ENCODE measurements around the gene SLC9A9.

SLC9A9 gene

GRCh38 chr3:143383421-143383820 lies 464.8 kb downstream of the SLC9A9 start:
- DNase-seq, result no peak

- DNase-seq, result no peak
Measured at GRCh38 chr3:143382816-143383215, 465.5 kb downstream of the SLC9A9 start.

- DNase-seq, result no peak
Measured at GRCh38 chr3:143380449-143380848, 467.8 kb downstream of the SLC9A9 start.

- DNase-seq, result no peak
Measured at GRCh38 chr3:143375698-143376097, 472.6 kb downstream of the SLC9A9 start.

GRCh38 chr3:143367171-143367570 lies 481.1 kb downstream of the SLC9A9 start:
- peak; percentile 15 for DNase-seq

GRCh38 chr3:143366672-143367071 lies 481.6 kb downstream of the SLC9A9 start:
- no peak for DNase-seq

GRCh38 chr3:143363949-143364348 lies 484.3 kb downstream of the SLC9A9 start:
- DNase-seq, result no peak

GRCh38 chr3:143363276-143363675 lies 485.0 kb downstream of the SLC9A9 start:
- DNase-seq, result peak; percentile 29

- DNase-seq, result peak; percentile 2
Measured at GRCh38 chr3:143362115-143362991, 485.9 kb downstream of the SLC9A9 start.

GRCh38 chr3:143361589-143361988 lies 486.7 kb downstream of the SLC9A9 start:
- DNase-seq, result no peak

- no peak for DNase-seq
Measured at GRCh38 chr3:143360244-143360643, 488.0 kb downstream of the SLC9A9 start.

- DNase-seq, result no peak
Measured at GRCh38 chr3:143358793-143359491, 489.3 kb downstream of the SLC9A9 start.

- no peak for DNase-seq
Measured at GRCh38 chr3:143358155-143358792, 490.0 kb downstream of the SLC9A9 start.

- DNase-seq, result no peak
Measured at GRCh38 chr3:143357700-143358099, 490.6 kb downstream of the SLC9A9 start.

- no peak for DNase-seq
Measured at GRCh38 chr3:143356839-143357238, 491.4 kb downstream of the SLC9A9 start.

- no peak for DNase-seq
Measured at GRCh38 chr3:143354342-143354741, 493.9 kb downstream of the SLC9A9 start.

GRCh38 chr3:143352850-143353550 lies 495.3 kb downstream of the SLC9A9 start:
- DNase-seq, result no peak

- DNase-seq, result no peak
Measured at GRCh38 chr3:143351895-143352608, 496.2 kb downstream of the SLC9A9 start.

GRCh38 chr3:143351354-143351753 lies 496.9 kb downstream of the SLC9A9 start:
- no peak for DNase-seq

GRCh38 chr3:143349455-143349854 lies 498.8 kb downstream of the SLC9A9 start:
- DNase-seq, result no peak

GRCh38 chr3:143348486-143349327 lies 499.6 kb downstream of the SLC9A9 start:
- DNase-seq, result no peak
